Panc1 (cell line): ENCODE measurements around the gene TRIM8. TPM values are rescaled to one million over a fixed set of nuclear protein-coding genes. Genes with fewer than 3 reads are reported as not detected.
A peak's percentile ranks its signal among the peaks of the same experiment; 100 is the strongest.

ENCODE experiments used
- ATAC-seq: fragments of 200-7000 bp; cut with Tn5 transposase; 2 replicates; pipeline ENCODE4 v1.9.1; 2020; ENCODE audit warnings: mild to moderate bottlenecking, moderate library complexity
- BruUV-seq: library from RNA; stranded (reverse); fragments of 400-500 nt; replicated peaks from 2 replicates; lab custom pipeline; 2021; lab: Mats Ljungman, UMichigan
- CTCF ChIA-PET: fragments of 300-600 bp; sonication (Branson Sonifier 250); formaldehyde crosslinking; loops from one replicate; lab custom pipeline; 2022; ENCODE audit warnings: antibody characterized with exemption; lab: Charles Lee
- POLR2A ChIA-PET: fragments of 300-600 bp; sonication (Branson Sonifier 250); formaldehyde crosslinking; loops from one replicate; lab custom pipeline; 2022; ENCODE audit warnings: antibody characterized with exemption; lab: Charles Lee
- DNase-seq: peaks from one replicate; pipeline ENCODE4 v3.0.0-alpha.2; 2010; ENCODE audit warnings: low read depth, low spot score
- H3K27ac ChIP-seq: 2 replicates; pipeline ENCODE4 v1.5.1; 2011; ENCODE audit warnings: mild to moderate bottlenecking, low read length, inconsistent platforms
- H3K27me3 ChIP-seq: fragments of 200-500 bp; sonication (Bioruptor generic); 2 replicates; pipeline ENCODE4 v1.6.0; 2014; ENCODE audit warnings: low read length, inconsistent platforms; ENCODE audit not compliant: control insufficient read depth, insufficient read depth
- H3K36me3 ChIP-seq: fragments of 200-500 bp; sonication (Bioruptor generic); 2 replicates; pipeline ENCODE4 v1.5.1; 2014; ENCODE audit warnings: inconsistent platforms, mild to moderate bottlenecking, low read length, moderate library complexity; ENCODE audit not compliant: control insufficient read depth, insufficient read depth
- H3K4me1 ChIP-seq: 2 replicates; pipeline ENCODE4 v1.5.1; 2011; ENCODE audit warnings: inconsistent platforms, mild to moderate bottlenecking, low read length, moderate library complexity; ENCODE audit not compliant: control insufficient read depth, insufficient read depth
- H3K4me3 ChIP-seq, 2 experiments: 2 replicates each; pipeline ENCODE4 v1.5.1; 2011 to 2012; ENCODE audit warnings: low read depth in 2 of 2, low read length in 2 of 2, mild to moderate bottlenecking in 2 of 2, inconsistent platforms in 1 of 2, moderate library complexity in 1 of 2
- H3K9me3 ChIP-seq: fragments of 200-500 bp; sonication (Bioruptor generic); 2 replicates; pipeline ENCODE4 v1.5.1; 2014; ENCODE audit warnings: low read depth, mild to moderate bottlenecking, inconsistent platforms, low read length, moderate library complexity; ENCODE audit not compliant: control insufficient read depth, insufficient read depth
- CTCF ChIP-seq: fragments of 450-650 bp; IDR thresholded peaks from 2 replicates; pipeline ENCODE4 v1.5.1; 2017; ENCODE audit warnings: mild to moderate bottlenecking
- POLR2AphosphoS5 ChIP-seq: IDR thresholded peaks from 2 replicates; pipeline ENCODE4 v1.6.1; 2012; ENCODE audit warnings: mild to moderate bottlenecking, low read depth, low read length, moderate library complexity
- REST ChIP-seq, 2 experiments: IDR thresholded peaks; 2 replicates each; pipeline ENCODE4 v1.6.1; 2011 to 2012; ENCODE audit warnings: low read depth in 2 of 2, control low read depth in 1 of 2, low read length in 1 of 2, mild to moderate bottlenecking in 1 of 2, moderate library complexity in 1 of 2; ENCODE audit not compliant: insufficient read depth in 1 of 2
- SIN3A ChIP-seq: IDR thresholded peaks from 2 replicates; pipeline ENCODE4 v1.6.1; 2012; ENCODE audit warnings: low read depth, mild to moderate bottlenecking, low read length, moderate library complexity, borderline replicate concordance; ENCODE audit not compliant: insufficient read depth
- TCF7L2 ChIP-seq: IDR thresholded peaks from 2 replicates; pipeline ENCODE4 v1.6.1; 2011; ENCODE audit warnings: mild to moderate bottlenecking, low read depth, low read length, inconsistent platforms
- in situ Hi-C: cut with HindIII; loops from 2 replicates; pipeline ENCODE4 v1.10.0; 2016; ENCODE audit warnings: low sequenced_read_pairs, low pct_unique_long_range_greater_than_20kb
- intact Hi-C: fragments of 100-400 bp; cut with micrococcal nuclease; formaldehyde crosslinking; loops from one replicate; pipeline ENCODE4 v1.10.0; 2022; ENCODE audit not compliant: unreplicated experiment
- total RNA-seq: library from RNA; stranded (reverse); gene quantifications from one replicate; pipeline ENCODE4 v1.2.1, GENCODE V29; 2021; ENCODE audit not compliant: unreplicated experiment

The TRIM8 gene
- total RNA-seq, 1 experiment from 2014 or later = 54.4 TPM

GRCh38 chr10:102641402-102641801 lies 2.9 kb upstream of the TRIM8 start:
- CTCF ChIA-PET = no interaction called here
- in situ Hi-C loops (no loop called here), intact Hi-C loops (loop anchor here (5.0 kb wide), 1 partner anchor 139 kb away; the partner anchor contains the start of genes ACTR1A and SUFU)
- BruUV-seq = TSS peak; percentile 95
- TF ChIP-seq CTCF (no peak), POLR2AphosphoS5 (no peak), REST (IDR thresholded peaks at IDR 0.05; ENCODE audit: insufficient read depth in 1 of 2, low read depth in 2 of 2, low read length in 1 of 2) (no peak), SIN3A (no peak), TCF7L2 (no peak)
- Histone ChIP-seq H3K4me1 (peaks cover 14% of the 10 kb centered on the region), H3K9me3 (no peaks in the 10 kb centered on the region), H3K27ac (peak overlapping the region; percentile 91), H3K27me3 (no peaks in the 10 kb centered on the region), H3K4me3 (peak overlapping the region; percentile 69 to 86), H3K36me3 (peaks cover 9% of the 10 kb centered on the region; the same call in 1 of the 2 replicates)
- POLR2A ChIA-PET = no interaction called here
- no peak for ATAC-seq
- no peak for DNase-seq

DNA sequence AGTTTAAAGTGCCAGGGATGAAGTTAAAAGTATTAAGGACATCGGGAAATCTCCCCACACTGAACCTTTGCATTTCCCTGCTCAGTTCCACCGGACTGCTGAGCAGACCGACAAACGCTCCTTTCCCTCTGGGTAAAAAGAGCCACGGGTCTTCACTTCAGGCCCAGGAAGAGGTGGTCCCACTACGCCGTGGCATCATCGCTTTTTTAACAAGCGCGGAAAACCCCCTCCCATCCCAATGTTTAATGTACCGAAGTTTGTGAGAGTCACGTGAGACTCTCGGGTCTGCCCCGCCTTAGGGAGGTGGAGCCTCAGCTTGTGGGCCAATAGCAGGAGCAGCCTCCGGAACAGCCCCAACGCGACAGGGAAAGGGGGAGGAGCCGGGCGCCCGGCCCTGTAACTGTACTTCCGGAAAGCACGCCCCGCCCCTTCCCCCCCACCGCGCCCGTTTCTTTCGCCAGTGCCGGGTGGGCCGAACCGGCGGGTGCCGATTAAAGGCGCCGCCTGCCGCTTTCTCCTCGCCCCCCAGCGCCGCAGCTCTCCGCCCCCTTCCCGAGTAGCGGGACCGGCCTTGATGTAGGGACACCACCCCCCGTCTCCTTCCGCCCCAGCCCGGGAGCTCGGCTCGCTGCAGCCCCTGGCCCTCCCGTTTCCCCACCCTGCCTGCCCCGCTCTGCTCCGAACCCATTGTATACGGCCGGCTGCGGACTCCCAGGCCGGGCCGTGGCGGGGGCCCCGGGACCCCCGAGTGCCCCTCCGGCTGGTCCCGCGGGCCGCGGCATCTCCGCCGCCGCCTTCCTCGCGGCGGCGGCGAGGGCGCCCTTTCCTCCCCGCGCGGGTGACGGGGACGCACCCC lies 2.2 kb upstream of the TRIM8 start:
- Histone ChIP-seq H3K27ac (peak overlapping the region; percentile 94), H3K27me3 (no peaks in the 10 kb centered on the region), H3K9me3 (no peaks in the 10 kb centered on the region), H3K4me1 (peaks cover 21% of the 10 kb centered on the region), H3K36me3 (peaks cover 9% of the 10 kb centered on the region; the same call in 1 of the 2 replicates), H3K4me3 (peak overlapping the region; percentile 69 to 86)
- in situ Hi-C loops (no loop called here), intact Hi-C loops (loop anchor here (5.0 kb wide), 1 partner anchor 140 kb away; the partner anchor contains the start of genes ACTR1A and SUFU)
- BruUV-seq = no TSS peak
- ATAC-seq = peak; percentile 79
- TF ChIP-seq REST (IDR thresholded peaks at IDR 0.05; ENCODE audit: insufficient read depth in 1 of 2, low read depth in 2 of 2, low read length in 1 of 2) = no peak
- TF ChIP-seq POLR2AphosphoS5 = peak; percentile 76; the same call in 1 of the 2 replicates
- TF ChIP-seq TCF7L2 = peak; percentile 99
- no peak; the same call in 1 of the 2 replicates for TF ChIP-seq CTCF
- peak; percentile 69 for TF ChIP-seq SIN3A
- CTCF ChIA-PET = no interaction called here
- POLR2A ChIA-PET = no interaction called here
- DNase-seq = peak; percentile 87
